ENCODE data around the gene ARHGAP24. TPM values are rescaled to one million over a fixed set of nuclear protein-coding genes. Genes with fewer than 3 reads are reported as not detected.
"Not testable (repeated sequence)": the region's sequence is repeated elsewhere in the genome, so short reads cannot be mapped to it uniquely, and the experiment has no call there.

ARHGAP24 gene
- polyA plus RNA-seq, 3 donors = 12.5 to 32.0 (median 18.8) TPM

- DNase-seq = no peak
- H3K9ac ChIP-seq (ENCODE audit: insufficient read depth, low read length, poor library complexity, severe bottlenecking) = no peak overlapping the region
- intact Hi-C loops (cut with micrococcal nuclease) = no loop called here
- H3K4me3 ChIP-seq (replicated peaks in 1 of 3; ENCODE audit: low read depth in 2 of 3, low read length in 3 of 3) = no peak overlapping the region
- WGBS (ENCODE audit: insufficient coverage) = no CpG with 5 or more reads among the region's 1 CpG
- H4K20me1 ChIP-seq (ENCODE audit: insufficient read depth, low read length) = peaks cover 11% of the 10 kb centered on the region
- no peaks in the 10 kb centered on the region for H3K4me1 ChIP-seq (ENCODE audit: control insufficient read depth in 1 of 2, insufficient read depth in 2 of 2, low read length in 2 of 2)
- no peaks in the 10 kb centered on the region for H3K9me3 ChIP-seq (replicated peaks in 1 of 2; ENCODE audit: control insufficient read depth in 1 of 2, insufficient read depth in 1 of 2, low read length in 2 of 2)
- Mint-ChIP-seq H3K9me3 (peaks cover 0 to 3% (median 0%) of the 10 kb centered on the region in 7 donors), H3K4me3 (no peak overlapping the region), H3K36me3 (peaks cover 4 to 6% of the 10 kb centered on the region in 2 donors), H3K4me1 (no peaks in the 10 kb centered on the region), H3K27ac (no peak overlapping the region), H3K27me3 (ENCODE audit: low read depth in 3 of 3) (peaks cover 0 to 2% (median 0%) of the 10 kb centered on the region in 3 donors)
- no peak overlapping the region for H3K4me2 ChIP-seq (replicated peaks; ENCODE audit: extremely low read depth, low read length, poor library complexity, severe bottlenecking)
- no peaks in the 10 kb centered on the region for H3K36me3 ChIP-seq (replicated peaks in 1 of 2; ENCODE audit: control insufficient read depth in 1 of 2, insufficient read depth in 2 of 2, low read length in 2 of 2)
- H3K79me2 ChIP-seq (ENCODE audit: insufficient read depth, low read length) = no peaks in the 10 kb centered on the region
- H2AFZ ChIP-seq (ENCODE audit: insufficient read depth, low read depth, low read length, poor library complexity, severe bottlenecking) = no peak overlapping the region
- H3K27me3 ChIP-seq (ENCODE audit: control insufficient read depth in 2 of 2, insufficient read depth in 2 of 2, low read length in 2 of 2) = no peaks in the 10 kb centered on the region
- no peak overlapping the region for H3K27ac ChIP-seq (ENCODE audit: low read depth in 1 of 2, low read length in 2 of 2)
- TF ChIP-seq CTCF (IDR thresholded peaks at IDR 0.05) = no peak
Observed at GRCh38 chr4:85963231-85963630, 488.3 kb downstream of the ARHGAP24 start.

- peaks cover 0 to 3% (median 0%) of the 10 kb centered on the region in 7 donors for H3K9me3 Mint-ChIP-seq
- no peak overlapping the region for H3K4me3 Mint-ChIP-seq
- peaks cover 0 to under 1% (median 0%) of the 10 kb centered on the region in 3 donors for H3K27me3 Mint-ChIP-seq (ENCODE audit: low read depth in 3 of 3)
- Histone ChIP-seq H3K4me2 (replicated peaks; ENCODE audit: extremely low read depth, low read length, poor library complexity, severe bottlenecking) (no peak overlapping the region), H3K9me3 (replicated peaks in 1 of 2; ENCODE audit: control insufficient read depth in 1 of 2, insufficient read depth in 1 of 2, low read length in 2 of 2) (no peaks in the 10 kb centered on the region), H3K79me2 (ENCODE audit: insufficient read depth, low read length) (no peaks in the 10 kb centered on the region), H3K27ac (ENCODE audit: low read depth in 1 of 2, low read length in 2 of 2) (no peak overlapping the region), H3K4me3 (replicated peaks in 1 of 3; ENCODE audit: low read depth in 2 of 3, low read length in 3 of 3) (no peak overlapping the region), H2AFZ (ENCODE audit: insufficient read depth, low read depth, low read length, poor library complexity, severe bottlenecking) (no peak overlapping the region), H3K4me1 (ENCODE audit: control insufficient read depth in 1 of 2, insufficient read depth in 2 of 2, low read length in 2 of 2) (no peaks in the 10 kb centered on the region), H3K27me3 (ENCODE audit: control insufficient read depth in 2 of 2, insufficient read depth in 2 of 2, low read length in 2 of 2) (no peaks in the 10 kb centered on the region), H3K36me3 (replicated peaks in 1 of 2; ENCODE audit: control insufficient read depth in 1 of 2, insufficient read depth in 2 of 2, low read length in 2 of 2) (no peaks in the 10 kb centered on the region), H4K20me1 (ENCODE audit: insufficient read depth, low read length) (peaks cover 11% of the 10 kb centered on the region), H3K9ac (ENCODE audit: insufficient read depth, low read length, poor library complexity, severe bottlenecking) (no peak overlapping the region)
- peaks cover 4% of the 10 kb centered on the region in 2 donors for H3K36me3 Mint-ChIP-seq
- H3K27ac Mint-ChIP-seq = no peak overlapping the region
- DNase-seq = no peak
- TF ChIP-seq CTCF (IDR thresholded peaks at IDR 0.05) = no peak
- intact Hi-C loops (cut with micrococcal nuclease) = no loop called here
- no peaks in the 10 kb centered on the region for H3K4me1 Mint-ChIP-seq
Observed at GRCh38 chr4:85964298-85964697, 489.3 kb downstream of the ARHGAP24 start.

GRCh38 chr4:85965017-85965416 lies 490.1 kb downstream of the ARHGAP24 start:
- H3K27ac Mint-ChIP-seq; H3K27me3 Mint-ChIP-seq (ENCODE audit: low read depth in 3 of 3); H3K9me3 Mint-ChIP-seq; H3K36me3 ChIP-seq (replicated peaks in 1 of 2; ENCODE audit: control insufficient read depth in 1 of 2, insufficient read depth in 2 of 2, low read length in 2 of 2); H3K79me2 ChIP-seq (ENCODE audit: insufficient read depth, low read length); H3K9me3 ChIP-seq (replicated peaks in 1 of 2; ENCODE audit: control insufficient read depth in 1 of 2, insufficient read depth in 1 of 2, low read length in 2 of 2); H3K27me3 ChIP-seq (ENCODE audit: control insufficient read depth in 2 of 2, insufficient read depth in 2 of 2, low read length in 2 of 2); H3K36me3 Mint-ChIP-seq; H3K27ac ChIP-seq (ENCODE audit: low read depth in 1 of 2, low read length in 2 of 2); H3K9ac ChIP-seq (ENCODE audit: insufficient read depth, low read length, poor library complexity, severe bottlenecking); H3K4me3 Mint-ChIP-seq; H3K4me1 Mint-ChIP-seq; H2AFZ ChIP-seq (ENCODE audit: insufficient read depth, low read depth, low read length, poor library complexity, severe bottlenecking); H3K4me3 ChIP-seq (replicated peaks in 1 of 3; ENCODE audit: low read depth in 2 of 3, low read length in 3 of 3); H3K4me1 ChIP-seq (ENCODE audit: control insufficient read depth in 1 of 2, insufficient read depth in 2 of 2, low read length in 2 of 2); intact Hi-C loops (cut with micrococcal nuclease); DNase-seq; H3K4me2 ChIP-seq (replicated peaks; ENCODE audit: extremely low read depth, low read length, poor library complexity, severe bottlenecking): not testable (repeated sequence)
- peaks cover 11% of the 10 kb centered on the region for H4K20me1 ChIP-seq (ENCODE audit: insufficient read depth, low read length)
- WGBS (ENCODE audit: insufficient coverage) = no CpG with 5 or more reads among the region's 4 CpGs

Data from CD14-positive monocyte (primary cell).